ENCODE data around the gene PDE4C. TPM values are rescaled to one million over a fixed set of nuclear protein-coding genes. Genes with fewer than 3 reads are reported as not detected.
A peak's percentile ranks its signal among the peaks of the same experiment; 100 is the strongest.

PDE4C gene
- total and polyA plus RNA-seq, 9 of the 15 experiments (the other 6 are each of a cell fraction or from before 2014, with no cell fraction given) = 0.04 to 0.91 (median 0.20) TPM; not detected in 1

GRCh38 chr19:18224525-18225354 lies 1.5 kb downstream of the PDE4C start (continued):
- TF ChIP-seq ZNF407 (IDR thresholded peaks at IDR 0.05; ENCODE audit: low read depth) (no peak), NFRKB (IDR thresholded peaks at IDR 0.05; ENCODE audit: low read depth) (peak; percentile 40; the same call in 1 of the 2 replicates), DEAF1 (CRISPR knock-in tag; IDR thresholded peaks at IDR 0.05) (peak; percentile 99), ZBTB12 (CRISPR knock-in tag; IDR thresholded peaks at IDR 0.05) (no peak), PRDM10 (IDR thresholded peaks at IDR 0.05; ENCODE audit: partially characterized antibody) (no peak), DPF2 (IDR thresholded peaks at IDR 0.05) (peak; percentile 35; the same call in 1 of the 2 replicates), ZNF584 (CRISPR knock-in tag; IDR thresholded peaks at IDR 0.05; ENCODE audit: low read depth) (no peak), ZNF41 (CRISPR knock-in tag; conservative IDR thresholded peaks at IDR 0.05) (no peak), RBBP5 (IDR thresholded peaks at IDR 0.05; ENCODE audit: borderline replicate concordance, insufficient read depth, low read length, poor library complexity, severe bottlenecking) (no peak), ZNF766 (CRISPR knock-in tag; conservative IDR thresholded peaks at IDR 0.05) (no peak)
